SK-N-SH treated with all-trans-retinoic acid at 6 μM for 48 hours (cell line): ENCODE results near the gene COCH.

Source experiments
- CSDC2 ChIP-seq: fragments of 250-450 bp; sonication (Bioruptor Pico); IDR thresholded peaks from 2 replicates; pipeline ENCODE4 v1.5.0; 2020; ENCODE audit warnings: mild to moderate bottlenecking, moderate library complexity
- ESRRG ChIP-seq: fragments of 250-450 bp; sonication (Bioruptor Pico); IDR thresholded peaks from 2 replicates; pipeline ENCODE4 v1.6.1; 2021; ENCODE audit warnings: mild to moderate bottlenecking
- POU6F1 ChIP-seq: fragments of 250-450 bp; sonication (Bioruptor Pico); IDR thresholded peaks from 2 replicates; pipeline ENCODE4 v1.8.0; 2021; ENCODE audit warnings: low read depth, mild to moderate bottlenecking, moderate library complexity, borderline replicate concordance
- PPARA ChIP-seq: fragments of 250-450 bp; sonication (Bioruptor Pico); IDR thresholded peaks from 2 replicates; pipeline ENCODE4 v1.5.0; 2020; ENCODE audit warnings: mild to moderate bottlenecking, borderline replicate concordance
- RARB ChIP-seq: fragments of 250-450 bp; sonication (Bioruptor Pico); IDR thresholded peaks from 2 replicates; pipeline ENCODE4 v1.8.0; 2021; ENCODE audit warnings: mild to moderate bottlenecking, moderate library complexity
- ZFP3 ChIP-seq: fragments of 250-450 bp; sonication (Bioruptor Pico); IDR thresholded peaks from 2 replicates; pipeline ENCODE4 v1.5.0; 2020; ENCODE audit warnings: mild to moderate bottlenecking, moderate library complexity
- ZFP30 ChIP-seq: fragments of 450-650 bp; formaldehyde crosslinking; IDR thresholded peaks from 2 replicates; pipeline ENCODE4 v1.5.0; 2022; ENCODE audit warnings: mild to moderate bottlenecking, moderate library complexity
- TF ChIP-seq, protein P1 (sequence below): fragments of 250-450 bp; sonication (Bioruptor Pico); IDR thresholded peaks from 2 replicates; pipeline ENCODE4 v1.8.0; 2020; ENCODE audit warnings: mild to moderate bottlenecking, moderate library complexity, borderline replicate concordance

DNA sequence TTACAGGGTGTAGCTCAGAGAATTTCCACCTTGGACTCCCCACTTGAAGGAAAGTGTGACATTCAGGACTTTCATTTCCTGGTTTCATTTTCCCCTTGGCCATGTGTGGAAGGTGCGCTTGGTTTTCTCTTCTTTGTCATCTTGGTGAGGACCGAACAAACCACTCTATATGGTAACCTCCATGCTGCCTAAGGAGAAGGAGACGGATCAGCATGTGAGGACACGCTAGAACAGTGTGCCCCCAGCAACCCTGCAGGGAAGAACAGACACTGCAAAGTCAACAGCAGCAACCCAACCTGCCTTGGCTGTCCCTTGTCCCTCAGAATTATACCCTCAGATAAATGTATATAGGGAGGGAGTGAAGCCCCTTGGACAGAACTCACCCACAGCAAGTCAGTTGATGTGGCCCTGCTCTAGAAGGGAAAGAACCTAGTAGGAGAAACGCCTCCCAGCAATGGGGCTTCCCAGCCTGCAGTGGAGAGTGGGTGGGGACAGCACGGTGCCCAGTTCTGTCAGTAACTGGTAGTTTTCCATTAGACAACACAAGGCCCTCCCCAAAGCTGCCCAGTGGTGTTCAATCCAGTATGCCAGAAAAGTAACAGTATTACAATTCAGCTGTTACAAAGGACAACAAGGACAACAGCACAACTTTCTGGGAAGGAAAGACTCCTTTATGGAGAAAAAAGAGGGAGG is 18.9 kb upstream of the COCH start:
- TF ChIP-seq ESRRG, result no peak
- no peak for TF ChIP-seq PPARA (CRISPR knock-in tag)
- no peak for TF ChIP-seq RARB (CRISPR knock-in tag)
- no peak for TF ChIP-seq CSDC2 (CRISPR knock-in tag)
- no peak for TF ChIP-seq ZFP30 (CRISPR knock-in tag)
- TF ChIP-seq ZFP3 (CRISPR knock-in tag), result no peak
- TF ChIP-seq POU6F1 (CRISPR knock-in tag), result no peak
- TF ChIP-seq, protein P1, sequence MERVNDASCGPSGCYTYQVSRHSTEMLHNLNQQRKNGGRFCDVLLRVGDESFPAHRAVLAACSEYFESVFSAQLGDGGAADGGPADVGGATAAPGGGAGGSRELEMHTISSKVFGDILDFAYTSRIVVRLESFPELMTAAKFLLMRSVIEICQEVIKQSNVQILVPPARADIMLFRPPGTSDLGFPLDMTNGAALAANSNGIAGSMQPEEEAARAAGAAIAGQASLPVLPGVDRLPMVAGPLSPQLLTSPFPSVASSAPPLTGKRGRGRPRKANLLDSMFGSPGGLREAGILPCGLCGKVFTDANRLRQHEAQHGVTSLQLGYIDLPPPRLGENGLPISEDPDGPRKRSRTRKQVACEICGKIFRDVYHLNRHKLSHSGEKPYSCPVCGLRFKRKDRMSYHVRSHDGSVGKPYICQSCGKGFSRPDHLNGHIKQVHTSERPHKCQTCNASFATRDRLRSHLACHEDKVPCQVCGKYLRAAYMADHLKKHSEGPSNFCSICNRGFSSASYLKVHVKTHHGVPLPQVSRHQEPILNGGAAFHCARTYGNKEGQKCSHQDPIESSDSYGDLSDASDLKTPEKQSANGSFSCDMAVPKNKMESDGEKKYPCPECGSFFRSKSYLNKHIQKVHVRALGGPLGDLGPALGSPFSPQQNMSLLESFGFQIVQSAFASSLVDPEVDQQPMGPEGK, result no peak
